Measurements from ENCODE around the gene PLEKHA1.

Gene PLEKHA1

GRCh38 chr10:122343936-122344335 lies 30.6 kb upstream of the PLEKHA1 start:
- Histone ChIP-seq H3K4me1 (ENCODE audit: insufficient read depth, low read length, severe bottlenecking) (no peaks in the 10 kb centered on the region), H3K27me3 (ENCODE audit: insufficient read depth, low read length) (no peaks in the 10 kb centered on the region), H3K4me3 (ENCODE audit: low read depth, low read length, poor library complexity, severe bottlenecking) (no peak overlapping the region), H2AFZ (ENCODE audit: low read length) (no peak overlapping the region), H3F3A (ENCODE audit: insufficient read depth, low read length) (no peaks in the 10 kb centered on the region), H3K79me2 (ENCODE audit: insufficient read depth, low read length) (no peaks in the 10 kb centered on the region), H3K27ac (ENCODE audit: low read depth, low read length, poor library complexity, severe bottlenecking) (no peak overlapping the region), H4K20me1 (ENCODE audit: insufficient read depth, low read length) (no peaks in the 10 kb centered on the region), H3K9me2 (ENCODE audit: low read depth, low read length) (no peaks in the 10 kb centered on the region), H3K9ac (ENCODE audit: low read length) (no peak overlapping the region), H3K9me3 (ENCODE audit: low read length) (no peaks in the 10 kb centered on the region), H3K4me2 (ENCODE audit: low read length) (no peak overlapping the region), H3K36me3 (ENCODE audit: insufficient read depth, low read length) (no peaks in the 10 kb centered on the region)
- no peak for TF ChIP-seq EZH2 (IDR thresholded peaks at IDR 0.05; ENCODE audit: borderline replicate concordance, low read length)
- no peak for TF ChIP-seq CTCF (IDR thresholded peaks at IDR 0.05; ENCODE audit: low read length)

GRCh38 chr10:122344741-122345258 lies 29.7 kb upstream of the PLEKHA1 start:
- Histone ChIP-seq H4K20me1 (ENCODE audit: insufficient read depth, low read length) (no peaks in the 10 kb centered on the region), H3K27me3 (ENCODE audit: insufficient read depth, low read length) (no peaks in the 10 kb centered on the region), H3K4me1 (ENCODE audit: insufficient read depth, low read length, severe bottlenecking) (no peaks in the 10 kb centered on the region), H3K9me2 (ENCODE audit: low read depth, low read length) (no peaks in the 10 kb centered on the region), H3K4me3 (ENCODE audit: low read depth, low read length, poor library complexity, severe bottlenecking) (no peak overlapping the region), H3K27ac (ENCODE audit: low read depth, low read length, poor library complexity, severe bottlenecking) (no peak overlapping the region), H3K79me2 (ENCODE audit: insufficient read depth, low read length) (no peaks in the 10 kb centered on the region), H3K4me2 (ENCODE audit: low read length) (no peak overlapping the region), H3K9ac (ENCODE audit: low read length) (no peak overlapping the region), H3K9me3 (ENCODE audit: low read length) (no peaks in the 10 kb centered on the region), H2AFZ (ENCODE audit: low read length) (no peak overlapping the region), H3K36me3 (ENCODE audit: insufficient read depth, low read length) (no peaks in the 10 kb centered on the region), H3F3A (ENCODE audit: insufficient read depth, low read length) (no peaks in the 10 kb centered on the region)
- TF ChIP-seq EZH2 (IDR thresholded peaks at IDR 0.05; ENCODE audit: borderline replicate concordance, low read length) (no peak), CTCF (IDR thresholded peaks at IDR 0.05; ENCODE audit: low read length) (no peak)

GRCh38 chr10:122346326-122346950 lies 28.1 kb upstream of the PLEKHA1 start:
- H3K9me3 ChIP-seq (ENCODE audit: low read length), result no peaks in the 10 kb centered on the region
- H3K9ac ChIP-seq (ENCODE audit: low read length), result no peak overlapping the region
- H4K20me1 ChIP-seq (ENCODE audit: insufficient read depth, low read length), result no peaks in the 10 kb centered on the region
- no peak overlapping the region for H2AFZ ChIP-seq (ENCODE audit: low read length)
- H3K36me3 ChIP-seq (ENCODE audit: insufficient read depth, low read length), result no peaks in the 10 kb centered on the region
- H3F3A ChIP-seq (ENCODE audit: insufficient read depth, low read length), result no peaks in the 10 kb centered on the region
- no peak overlapping the region for H3K27ac ChIP-seq (ENCODE audit: low read depth, low read length, poor library complexity, severe bottlenecking)
- no peaks in the 10 kb centered on the region for H3K9me2 ChIP-seq (ENCODE audit: low read depth, low read length)
- no peaks in the 10 kb centered on the region for H3K27me3 ChIP-seq (ENCODE audit: insufficient read depth, low read length)
- H3K4me1 ChIP-seq (ENCODE audit: insufficient read depth, low read length, severe bottlenecking), result no peaks in the 10 kb centered on the region
- H3K4me3 ChIP-seq (ENCODE audit: low read depth, low read length, poor library complexity, severe bottlenecking), result no peak overlapping the region
- no peak for TF ChIP-seq CTCF (IDR thresholded peaks at IDR 0.05; ENCODE audit: low read length)
- no peak for TF ChIP-seq EZH2 (IDR thresholded peaks at IDR 0.05; ENCODE audit: borderline replicate concordance, low read length)
- no peaks in the 10 kb centered on the region for H3K79me2 ChIP-seq (ENCODE audit: insufficient read depth, low read length)
- no peak overlapping the region for H3K4me2 ChIP-seq (ENCODE audit: low read length)

All from OCI-LY1 (cell line).